SK-N-SH treated with all-trans-retinoic acid at 6 μM for 48 hours (cell line): ENCODE measurements around the gene LRRK1.
"Not testable (repeated sequence)": the region's sequence is repeated elsewhere in the genome, so short reads cannot be mapped to it uniquely, and the experiment has no call there.

Experiments used
- ATAC-seq: fragments of 200-7000 bp; cut with Tn5 transposase; 3 replicates; pipeline ENCODE4 v1.9.1; 2020; ENCODE audit warnings: mild to moderate bottlenecking, moderate library complexity
- BACH2 ChIP-seq: fragments of 250-450 bp; sonication (Bioruptor Pico); IDR thresholded peaks from 2 replicates; pipeline ENCODE4 v1.9.0; 2021; ENCODE audit warnings: mild to moderate bottlenecking, borderline replicate concordance
- CSDC2 ChIP-seq: fragments of 250-450 bp; sonication (Bioruptor Pico); IDR thresholded peaks from 2 replicates; pipeline ENCODE4 v1.5.0; 2020; ENCODE audit warnings: mild to moderate bottlenecking, moderate library complexity
- ESRRG ChIP-seq: fragments of 250-450 bp; sonication (Bioruptor Pico); IDR thresholded peaks from 2 replicates; pipeline ENCODE4 v1.6.1; 2021; ENCODE audit warnings: mild to moderate bottlenecking
- ISL1 ChIP-seq: fragments of 250-450 bp; sonication (Bioruptor Pico); IDR thresholded peaks from 2 replicates; pipeline ENCODE4 v2.1.2; 2022; ENCODE audit warnings: mild to moderate bottlenecking, moderate library complexity
- OSR1 ChIP-seq: fragments of 250-450 bp; sonication (Bioruptor Pico); IDR thresholded peaks from 2 replicates; pipeline ENCODE4 v1.8.0; 2022; ENCODE audit warnings: moderate library complexity, mild to moderate bottlenecking, inconsistent platforms
- PATZ1 ChIP-seq: fragments of 250-450 bp; sonication (Bioruptor Pico); IDR thresholded peaks from 2 replicates; pipeline ENCODE4 v1.8.0; 2020; ENCODE audit warnings: mild to moderate bottlenecking, moderate library complexity, borderline replicate concordance
- POU6F1 ChIP-seq: fragments of 250-450 bp; sonication (Bioruptor Pico); IDR thresholded peaks from 2 replicates; pipeline ENCODE4 v1.8.0; 2021; ENCODE audit warnings: low read depth, mild to moderate bottlenecking, moderate library complexity, borderline replicate concordance
- PPARA ChIP-seq: fragments of 250-450 bp; sonication (Bioruptor Pico); IDR thresholded peaks from 2 replicates; pipeline ENCODE4 v1.5.0; 2020; ENCODE audit warnings: mild to moderate bottlenecking, borderline replicate concordance
- RARB ChIP-seq: fragments of 250-450 bp; sonication (Bioruptor Pico); IDR thresholded peaks from 2 replicates; pipeline ENCODE4 v1.8.0; 2021; ENCODE audit warnings: mild to moderate bottlenecking, moderate library complexity
- TCF4 ChIP-seq: fragments of 250-450 bp; sonication (Bioruptor Pico); IDR thresholded peaks from 2 replicates; pipeline ENCODE4 v1.8.0; 2021; ENCODE audit warnings: mild to moderate bottlenecking, moderate library complexity, borderline replicate concordance
- TOX ChIP-seq: fragments of 250-450 bp; sonication (Bioruptor Pico); IDR thresholded peaks from 2 replicates; pipeline ENCODE4 v1.8.0; 2021; ENCODE audit warnings: mild to moderate bottlenecking, moderate library complexity, borderline replicate concordance
- ZFP3 ChIP-seq: fragments of 250-450 bp; sonication (Bioruptor Pico); IDR thresholded peaks from 2 replicates; pipeline ENCODE4 v1.5.0; 2020; ENCODE audit warnings: mild to moderate bottlenecking, moderate library complexity
- ZFP30 ChIP-seq: fragments of 450-650 bp; formaldehyde crosslinking; IDR thresholded peaks from 2 replicates; pipeline ENCODE4 v1.5.0; 2022; ENCODE audit warnings: mild to moderate bottlenecking, moderate library complexity
- ZNF565 ChIP-seq: fragments of 450-650 bp; formaldehyde crosslinking; conservative IDR thresholded peaks from 2 replicates; pipeline ENCODE4 v1.5.0; 2020; ENCODE audit warnings: low read depth, mild to moderate bottlenecking, moderate library complexity
- ZNF70 ChIP-seq: fragments of 450-650 bp; formaldehyde crosslinking; IDR thresholded peaks from 2 replicates; pipeline ENCODE4 v1.5.0; 2020; ENCODE audit warnings: mild to moderate bottlenecking, moderate library complexity
- ZNF8 ChIP-seq: fragments of 450-650 bp; formaldehyde crosslinking; IDR thresholded peaks from 2 replicates; pipeline ENCODE4 v1.5.0; 2020; ENCODE audit warnings: mild to moderate bottlenecking, moderate library complexity
- TF ChIP-seq, protein P1 (sequence below): fragments of 250-450 bp; sonication (Bioruptor Pico); IDR thresholded peaks from 2 replicates; pipeline ENCODE4 v1.5.0; 2020; ENCODE audit warnings: mild to moderate bottlenecking, moderate library complexity
- TF ChIP-seq, protein P2 (sequence below): fragments of 250-450 bp; sonication (Bioruptor Pico); IDR thresholded peaks from 2 replicates; pipeline ENCODE4 v1.5.1; 2021; ENCODE audit warnings: mild to moderate bottlenecking, moderate library complexity

LRRK1 gene

GRCh38 chr15:101092156-101092866 is 173.2 kb downstream of the LRRK1 start (continued):
- TF ChIP-seq POU6F1 (no peak), ISL1 (CRISPR knock-in tag) (no peak), CSDC2 (CRISPR knock-in tag) (no peak), ZNF70 (CRISPR knock-in tag) (no peak), BACH2 (CRISPR knock-in tag) (no peak), OSR1 (CRISPR knock-in tag) (no peak), ZNF565 (CRISPR knock-in tag) (no peak), PPARA (CRISPR knock-in tag) (no peak)

GRCh38 chr15:101092867-101093202 is 173.7 kb downstream of the LRRK1 start:
- no peak for ATAC-seq
- TF ChIP-seq BACH2 (CRISPR knock-in tag) (no peak), OSR1 (CRISPR knock-in tag) (no peak), TOX (CRISPR knock-in tag) (no peak), PATZ1 (CRISPR knock-in tag) (no peak), ZNF565 (CRISPR knock-in tag) (no peak), ZFP3 (CRISPR knock-in tag) (no peak)
- TF ChIP-seq, protein P1, sequence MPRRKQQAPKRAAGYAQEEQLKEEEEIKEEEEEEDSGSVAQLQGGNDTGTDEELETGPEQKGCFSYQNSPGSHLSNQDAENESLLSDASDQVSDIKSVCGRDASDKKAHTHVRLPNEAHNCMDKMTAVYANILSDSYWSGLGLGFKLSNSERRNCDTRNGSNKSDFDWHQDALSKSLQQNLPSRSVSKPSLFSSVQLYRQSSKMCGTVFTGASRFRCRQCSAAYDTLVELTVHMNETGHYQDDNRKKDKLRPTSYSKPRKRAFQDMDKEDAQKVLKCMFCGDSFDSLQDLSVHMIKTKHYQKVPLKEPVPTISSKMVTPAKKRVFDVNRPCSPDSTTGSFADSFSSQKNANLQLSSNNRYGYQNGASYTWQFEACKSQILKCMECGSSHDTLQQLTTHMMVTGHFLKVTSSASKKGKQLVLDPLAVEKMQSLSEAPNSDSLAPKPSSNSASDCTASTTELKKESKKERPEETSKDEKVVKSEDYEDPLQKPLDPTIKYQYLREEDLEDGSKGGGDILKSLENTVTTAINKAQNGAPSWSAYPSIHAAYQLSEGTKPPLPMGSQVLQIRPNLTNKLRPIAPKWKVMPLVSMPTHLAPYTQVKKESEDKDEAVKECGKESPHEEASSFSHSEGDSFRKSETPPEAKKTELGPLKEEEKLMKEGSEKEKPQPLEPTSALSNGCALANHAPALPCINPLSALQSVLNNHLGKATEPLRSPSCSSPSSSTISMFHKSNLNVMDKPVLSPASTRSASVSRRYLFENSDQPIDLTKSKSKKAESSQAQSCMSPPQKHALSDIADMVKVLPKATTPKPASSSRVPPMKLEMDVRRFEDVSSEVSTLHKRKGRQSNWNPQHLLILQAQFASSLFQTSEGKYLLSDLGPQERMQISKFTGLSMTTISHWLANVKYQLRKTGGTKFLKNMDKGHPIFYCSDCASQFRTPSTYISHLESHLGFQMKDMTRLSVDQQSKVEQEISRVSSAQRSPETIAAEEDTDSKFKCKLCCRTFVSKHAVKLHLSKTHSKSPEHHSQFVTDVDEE (CRISPR knock-in tag): no peak
- TF ChIP-seq, protein P2, sequence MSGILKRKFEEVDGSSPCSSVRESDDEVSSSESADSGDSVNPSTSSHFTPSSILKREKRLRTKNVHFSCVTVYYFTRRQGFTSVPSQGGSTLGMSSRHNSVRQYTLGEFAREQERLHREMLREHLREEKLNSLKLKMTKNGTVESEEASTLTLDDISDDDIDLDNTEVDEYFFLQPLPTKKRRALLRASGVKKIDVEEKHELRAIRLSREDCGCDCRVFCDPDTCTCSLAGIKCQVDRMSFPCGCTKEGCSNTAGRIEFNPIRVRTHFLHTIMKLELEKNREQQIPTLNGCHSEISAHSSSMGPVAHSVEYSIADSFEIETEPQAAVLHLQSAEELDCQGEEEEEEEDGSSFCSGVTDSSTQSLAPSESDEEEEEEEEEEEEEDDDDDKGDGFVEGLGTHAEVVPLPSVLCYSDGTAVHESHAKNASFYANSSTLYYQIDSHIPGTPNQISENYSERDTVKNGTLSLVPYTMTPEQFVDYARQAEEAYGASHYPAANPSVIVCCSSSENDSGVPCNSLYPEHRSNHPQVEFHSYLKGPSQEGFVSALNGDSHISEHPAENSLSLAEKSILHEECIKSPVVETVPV (CRISPR knock-in tag): no peak
- TF ChIP-seq, all 23 proteins: peak for 0

DNA sequence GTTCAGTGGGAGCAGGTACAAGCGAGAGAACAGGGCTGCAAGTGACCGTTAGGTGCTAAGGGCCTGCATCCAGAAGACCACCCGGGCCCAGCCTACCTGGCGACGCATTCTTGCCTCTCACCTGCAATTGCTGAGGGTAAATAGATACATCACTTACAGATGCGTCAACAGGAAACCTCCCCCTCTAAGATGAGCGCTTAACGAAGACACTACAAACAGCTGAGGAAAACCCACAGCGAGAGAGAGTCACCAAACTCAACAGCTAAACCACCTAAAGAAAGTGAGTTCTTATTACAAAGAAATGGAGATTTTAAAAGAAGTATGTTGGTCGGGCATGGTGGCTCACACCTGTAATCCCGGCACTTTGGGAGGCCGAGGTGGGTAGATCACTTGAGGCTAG is 174.8 kb downstream of the LRRK1 start:
- no peak for ATAC-seq
- no peak for TF ChIP-seq OSR1 (CRISPR knock-in tag)
- TF ChIP-seq ZNF70 (CRISPR knock-in tag): no peak
- TF ChIP-seq POU6F1: no peak
- no peak for TF ChIP-seq ZFP30 (CRISPR knock-in tag)

DNA sequence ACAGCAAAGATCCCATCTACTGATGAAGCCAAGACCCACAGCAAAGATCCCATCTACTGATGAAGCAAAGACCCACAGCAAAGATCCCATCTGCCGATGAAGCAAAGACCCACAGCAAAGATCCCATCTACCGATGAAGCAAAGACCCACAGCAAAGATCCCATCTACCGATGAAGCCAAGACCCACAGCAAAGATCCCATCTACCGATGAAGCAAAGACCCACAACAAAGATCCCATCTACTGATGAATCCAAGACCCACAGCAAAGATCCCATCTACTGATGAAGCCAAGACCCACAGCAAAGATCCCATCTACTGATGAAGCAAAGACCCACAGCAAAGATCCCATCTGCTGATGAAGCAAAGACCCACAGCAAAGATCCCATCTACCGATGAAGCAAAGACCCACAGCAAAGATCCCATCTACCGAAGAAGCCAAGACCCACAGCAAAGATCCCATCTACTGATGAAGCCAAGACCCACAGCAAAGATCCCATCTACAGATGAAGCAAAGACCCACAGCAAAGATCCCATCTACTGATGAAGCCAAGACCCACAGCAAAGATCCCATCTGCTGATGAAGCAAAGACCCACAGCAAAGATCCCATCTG is 176.7 kb downstream of the LRRK1 start:
- ATAC-seq: not testable (repeated sequence)

GRCh38 chr15:101097111-101097510 is 178.0 kb downstream of the LRRK1 start:
- no peak for ATAC-seq
- TF ChIP-seq ZNF70 (CRISPR knock-in tag) (no peak), TCF4 (no peak), ISL1 (CRISPR knock-in tag) (no peak), ZFP3 (CRISPR knock-in tag) (no peak), RARB (CRISPR knock-in tag) (no peak), TOX (CRISPR knock-in tag) (no peak), OSR1 (CRISPR knock-in tag) (no peak), ZNF8 (CRISPR knock-in tag) (no peak), ESRRG (CRISPR knock-in tag) (no peak), BACH2 (CRISPR knock-in tag) (no peak)
- TF ChIP-seq, protein P1 (CRISPR knock-in tag): no peak
- TF ChIP-seq, protein P2 (CRISPR knock-in tag): no peak
